SU-DHL-6 (cell line): ENCODE data around the gene CAMKK2.

Experiments used
- EZH2phosphoT487 ChIP-seq: fragments of 200-600 bp; sonication (generic), shearing (Covaris generic); conservative IDR thresholded peaks from 2 replicates; pipeline ENCODE4 v1.6.1; 2018; ENCODE audit warnings: mild to moderate bottlenecking, antibody characterized with exemption, low read length, moderate library complexity, mixed read lengths
- TF ChIP-seq, protein P1 (sequence below): fragments of 200-600 bp; sonication (generic); IDR thresholded peaks from one replicate; pipeline ENCODE4 v1.5.1; 2017; ENCODE audit warnings: antibody characterized with exemption, mild to moderate bottlenecking, low read length, moderate library complexity; ENCODE audit not compliant: insufficient read depth, poor library complexity, severe bottlenecking

DNA sequence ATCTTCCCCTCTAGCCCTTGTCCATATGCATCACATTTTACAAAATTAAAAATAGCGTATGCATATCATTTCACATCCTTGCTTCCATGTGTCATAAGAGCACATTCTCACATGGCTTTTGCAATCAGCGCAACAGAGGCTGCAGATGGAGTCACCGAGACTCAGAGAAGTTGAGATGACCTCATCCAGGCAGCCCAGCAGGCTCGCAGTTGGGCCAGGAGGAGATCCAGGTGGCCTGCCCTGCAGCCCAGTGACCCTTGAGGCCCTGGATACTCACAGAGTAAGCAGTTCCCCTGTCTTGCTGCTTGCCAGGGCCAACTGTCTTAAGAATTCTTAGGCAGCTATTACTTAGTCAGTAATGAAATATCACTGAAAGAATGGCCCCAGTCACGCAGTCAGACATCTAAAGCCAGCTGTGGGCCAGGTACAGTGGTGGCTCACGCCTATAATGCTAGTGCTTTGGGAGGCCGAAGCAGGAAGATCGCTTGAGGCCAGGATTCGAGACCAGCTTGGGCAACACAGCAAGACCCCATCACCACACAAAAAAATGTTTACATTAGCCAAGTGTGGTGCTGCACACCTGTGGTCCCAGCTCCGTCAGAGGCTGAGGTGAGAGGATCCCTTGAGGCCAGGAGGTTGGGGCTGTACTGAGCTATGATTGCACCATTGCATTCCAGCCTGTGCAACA is 9.1 kb downstream of the CAMKK2 start:
- TF ChIP-seq, protein P1, sequence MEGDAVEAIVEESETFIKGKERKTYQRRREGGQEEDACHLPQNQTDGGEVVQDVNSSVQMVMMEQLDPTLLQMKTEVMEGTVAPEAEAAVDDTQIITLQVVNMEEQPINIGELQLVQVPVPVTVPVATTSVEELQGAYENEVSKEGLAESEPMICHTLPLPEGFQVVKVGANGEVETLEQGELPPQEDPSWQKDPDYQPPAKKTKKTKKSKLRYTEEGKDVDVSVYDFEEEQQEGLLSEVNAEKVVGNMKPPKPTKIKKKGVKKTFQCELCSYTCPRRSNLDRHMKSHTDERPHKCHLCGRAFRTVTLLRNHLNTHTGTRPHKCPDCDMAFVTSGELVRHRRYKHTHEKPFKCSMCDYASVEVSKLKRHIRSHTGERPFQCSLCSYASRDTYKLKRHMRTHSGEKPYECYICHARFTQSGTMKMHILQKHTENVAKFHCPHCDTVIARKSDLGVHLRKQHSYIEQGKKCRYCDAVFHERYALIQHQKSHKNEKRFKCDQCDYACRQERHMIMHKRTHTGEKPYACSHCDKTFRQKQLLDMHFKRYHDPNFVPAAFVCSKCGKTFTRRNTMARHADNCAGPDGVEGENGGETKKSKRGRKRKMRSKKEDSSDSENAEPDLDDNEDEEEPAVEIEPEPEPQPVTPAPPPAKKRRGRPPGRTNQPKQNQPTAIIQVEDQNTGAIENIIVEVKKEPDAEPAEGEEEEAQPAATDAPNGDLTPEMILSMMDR = no peak
- TF ChIP-seq EZH2phosphoT487 = no peak
